ENCODE data around the gene SERPINH1.

DNA sequence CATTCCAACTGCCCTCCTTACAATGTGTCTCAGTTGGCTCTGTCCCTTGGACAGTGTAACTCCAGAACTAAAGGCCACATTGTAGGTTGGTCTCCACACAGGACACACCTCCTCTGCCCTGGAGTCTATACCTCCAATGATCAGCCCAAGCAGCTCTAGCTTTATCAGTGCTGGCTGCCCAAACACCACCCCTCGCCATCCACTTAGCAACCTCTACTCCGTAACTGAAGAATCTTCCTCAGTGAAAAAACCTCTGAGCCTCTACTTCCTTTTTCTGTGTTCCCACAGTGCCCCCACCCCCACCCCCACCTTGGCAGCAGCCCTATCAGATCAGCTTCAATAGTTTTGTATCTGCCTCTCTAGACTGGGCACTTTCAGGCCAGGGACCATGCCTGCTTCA lies 33.4 kb downstream of the SERPINH1 start:
- TF ChIP-seq, protein P1, sequence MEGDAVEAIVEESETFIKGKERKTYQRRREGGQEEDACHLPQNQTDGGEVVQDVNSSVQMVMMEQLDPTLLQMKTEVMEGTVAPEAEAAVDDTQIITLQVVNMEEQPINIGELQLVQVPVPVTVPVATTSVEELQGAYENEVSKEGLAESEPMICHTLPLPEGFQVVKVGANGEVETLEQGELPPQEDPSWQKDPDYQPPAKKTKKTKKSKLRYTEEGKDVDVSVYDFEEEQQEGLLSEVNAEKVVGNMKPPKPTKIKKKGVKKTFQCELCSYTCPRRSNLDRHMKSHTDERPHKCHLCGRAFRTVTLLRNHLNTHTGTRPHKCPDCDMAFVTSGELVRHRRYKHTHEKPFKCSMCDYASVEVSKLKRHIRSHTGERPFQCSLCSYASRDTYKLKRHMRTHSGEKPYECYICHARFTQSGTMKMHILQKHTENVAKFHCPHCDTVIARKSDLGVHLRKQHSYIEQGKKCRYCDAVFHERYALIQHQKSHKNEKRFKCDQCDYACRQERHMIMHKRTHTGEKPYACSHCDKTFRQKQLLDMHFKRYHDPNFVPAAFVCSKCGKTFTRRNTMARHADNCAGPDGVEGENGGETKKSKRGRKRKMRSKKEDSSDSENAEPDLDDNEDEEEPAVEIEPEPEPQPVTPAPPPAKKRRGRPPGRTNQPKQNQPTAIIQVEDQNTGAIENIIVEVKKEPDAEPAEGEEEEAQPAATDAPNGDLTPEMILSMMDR (IDR thresholded peaks at IDR 0.05; ENCODE audit: low read length), result no peak
- TF ChIP-seq EZH2 (optimal IDR thresholded peaks at IDR 0.05; ENCODE audit: low read depth, low read length), result no peak

Measured in MM.1S (cell line).